ENCODE results near the gene DOCK2. TPM values are rescaled to one million over a fixed set of nuclear protein-coding genes. Genes with fewer than 3 reads are reported as not detected.
A peak's percentile ranks its signal among the peaks of the same experiment; 100 is the strongest.

The DOCK2 gene
- total RNA-seq, 1 donor from 2014 or later: 6.3 TPM

DNA sequence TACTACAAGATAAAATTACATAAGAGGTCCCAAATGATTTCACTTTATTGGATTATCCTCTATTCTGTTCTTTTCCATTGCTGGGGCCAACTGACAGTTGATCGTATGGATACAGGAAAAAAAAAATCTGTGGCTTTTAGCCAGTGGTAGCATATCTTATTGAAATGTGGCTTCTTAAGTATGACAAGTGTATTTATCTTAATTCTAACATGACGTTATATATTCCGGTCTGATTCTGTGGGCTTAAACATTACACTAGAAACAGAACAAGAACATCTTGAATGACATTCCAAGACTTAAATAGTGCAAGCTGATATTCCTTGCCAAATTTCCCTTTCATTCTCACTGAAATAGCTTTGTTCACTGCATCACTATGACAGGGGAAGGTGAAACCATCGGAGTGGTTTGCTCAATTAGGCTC, 225.3 kb downstream of the DOCK2 start:
- DNase-seq: no peak
- intact Hi-C loops (cut with DNase I): no loop called here
- no peak for ATAC-seq (ENCODE audit: poor library complexity)

DNA sequence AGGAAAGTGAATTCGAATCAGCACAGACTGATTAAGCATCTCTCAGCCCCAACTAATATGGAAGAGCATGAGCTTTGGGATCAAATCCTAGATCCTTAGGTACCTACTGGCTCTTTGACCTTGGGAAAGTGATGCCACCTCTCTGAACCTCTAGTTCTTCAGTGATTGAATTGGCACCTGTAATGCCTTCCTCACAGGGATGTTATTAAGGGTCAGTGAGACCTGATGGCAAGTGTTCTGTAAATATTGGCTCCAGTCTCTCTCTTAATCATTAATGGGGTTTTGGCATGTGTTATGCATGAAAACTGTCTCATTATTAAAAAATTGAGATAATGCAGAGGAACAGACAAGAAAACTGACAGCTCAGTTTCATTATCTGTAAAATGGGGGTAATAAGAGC, 227.4 kb downstream of the DOCK2 start:
- DNase-seq: no peak
- intact Hi-C loops (cut with DNase I): no loop called here
- ATAC-seq (ENCODE audit: poor library complexity): no peak

DNA sequence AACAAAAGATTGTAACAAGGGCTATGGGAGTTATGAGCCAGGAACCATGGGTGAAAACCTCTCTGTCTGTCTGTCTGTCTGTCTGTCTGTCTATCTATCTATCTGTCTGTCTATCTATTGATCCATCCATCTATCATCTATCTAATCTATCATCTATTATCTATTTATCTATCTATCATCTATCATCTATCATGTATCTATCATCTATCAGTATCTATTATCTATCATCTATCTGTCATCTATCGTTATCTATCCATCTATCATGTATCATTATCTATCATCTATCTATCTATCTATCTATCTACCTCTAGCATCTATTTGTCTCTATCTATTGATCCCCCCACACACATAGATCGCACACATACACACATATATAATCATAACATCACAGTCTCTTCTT, 230.3 kb downstream of the DOCK2 start:
- DNase-seq (no peak), ATAC-seq (ENCODE audit: poor library complexity) (no peak)
- intact Hi-C loops (cut with DNase I): no loop called here

DNA sequence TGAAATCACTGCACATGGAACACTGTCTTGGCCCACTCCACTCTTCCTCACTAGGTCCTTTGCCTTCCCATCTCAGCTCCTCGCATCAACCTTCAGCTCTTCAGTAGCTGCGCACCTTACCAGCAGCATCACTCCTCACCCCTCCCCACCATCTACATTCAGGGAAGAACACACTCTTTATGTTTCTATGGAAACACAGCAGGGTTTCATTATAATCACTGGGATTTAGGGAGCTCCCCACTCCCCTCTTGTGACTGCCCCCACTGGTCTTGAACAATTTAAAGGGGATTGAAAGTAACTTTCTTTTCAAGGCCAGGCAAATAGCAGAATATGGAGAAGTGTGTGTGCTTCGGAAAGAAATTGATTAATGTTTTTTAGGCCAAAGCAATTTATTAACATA, 232.0 kb downstream of the DOCK2 start:
- ATAC-seq (ENCODE audit: poor library complexity): no peak

DNA sequence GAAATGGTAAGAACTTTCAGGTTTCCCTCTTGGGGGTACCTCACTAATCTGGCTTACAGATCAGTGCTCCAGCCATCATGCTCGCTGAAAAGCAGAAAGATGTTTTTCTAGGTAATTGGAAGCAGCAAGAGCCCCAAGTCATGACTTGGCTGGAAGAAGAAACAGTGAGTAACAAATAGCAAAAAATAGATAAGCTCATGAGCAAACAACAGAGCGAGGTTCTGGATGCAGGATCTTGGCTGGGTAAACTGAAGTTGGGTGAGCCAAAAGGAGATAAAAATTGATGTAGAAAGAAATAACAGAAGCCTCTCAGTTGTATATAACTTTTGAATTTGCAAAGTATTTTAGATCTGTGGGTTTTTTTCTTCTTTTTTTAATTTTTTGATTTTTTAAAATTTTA, 233.1 kb downstream of the DOCK2 start:
- no peak for DNase-seq
- peak; percentile 21 for ATAC-seq (ENCODE audit: poor library complexity)
- intact Hi-C loops (cut with DNase I): no loop called here

More for the DNA sequence above, 232.0 kb downstream of the DOCK2 start:
- intact Hi-C loops (cut with DNase I): no loop called here
- no peak for DNase-seq

- intact Hi-C loops (cut with DNase I): no loop called here
- ATAC-seq (ENCODE audit: poor library complexity) (no peak), DNase-seq (no peak)
Observed at GRCh38 chr5:169871826-169872490, 234.9 kb downstream of the DOCK2 start.

DNA sequence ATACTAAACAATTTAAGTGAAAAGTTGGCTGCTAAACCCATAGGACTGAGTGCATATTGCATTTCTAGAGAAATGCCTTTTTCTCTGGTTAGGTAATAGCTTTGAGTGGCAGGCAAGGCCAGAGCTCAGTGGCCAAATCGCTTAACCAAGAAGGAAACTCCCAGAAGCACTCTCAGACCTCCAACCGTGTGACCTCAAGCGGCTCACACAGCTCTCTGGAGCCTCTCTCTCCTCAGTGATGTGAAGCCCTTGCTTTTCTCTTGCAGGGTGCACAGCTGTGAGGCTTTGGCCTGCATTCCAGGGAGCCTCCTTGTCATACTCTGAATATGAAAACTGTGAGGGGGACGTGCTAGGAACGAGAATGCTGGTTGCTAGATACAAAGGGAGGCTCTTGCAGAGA, 236.6 kb downstream of the DOCK2 start:
- ATAC-seq (ENCODE audit: poor library complexity) (peak; percentile 78), DNase-seq (peak; percentile 70)
- intact Hi-C loops (cut with DNase I): no loop called here

DNA sequence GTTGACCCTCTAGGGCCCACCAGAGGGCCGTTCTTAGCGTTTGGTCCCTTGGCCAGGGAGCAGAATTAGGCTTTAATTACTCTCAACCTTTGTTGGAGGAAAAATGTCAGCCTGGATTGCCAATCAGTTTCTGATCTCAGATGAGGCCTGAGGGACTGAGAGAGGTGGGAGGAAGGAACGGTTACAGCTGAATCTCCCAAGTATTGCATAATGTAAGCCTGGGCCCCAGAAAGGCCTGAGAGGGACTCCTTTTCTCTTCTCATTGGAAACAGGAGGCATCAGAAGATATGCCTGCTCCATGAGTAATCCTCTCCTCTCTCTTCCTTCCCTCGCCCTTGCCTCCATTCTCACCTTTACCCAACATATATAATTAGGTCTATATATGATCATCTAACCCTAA, 237.5 kb downstream of the DOCK2 start:
- intact Hi-C loops (cut with DNase I): no loop called here
- DNase-seq: no peak
- peak; percentile 79 for ATAC-seq (ENCODE audit: poor library complexity)

DNA sequence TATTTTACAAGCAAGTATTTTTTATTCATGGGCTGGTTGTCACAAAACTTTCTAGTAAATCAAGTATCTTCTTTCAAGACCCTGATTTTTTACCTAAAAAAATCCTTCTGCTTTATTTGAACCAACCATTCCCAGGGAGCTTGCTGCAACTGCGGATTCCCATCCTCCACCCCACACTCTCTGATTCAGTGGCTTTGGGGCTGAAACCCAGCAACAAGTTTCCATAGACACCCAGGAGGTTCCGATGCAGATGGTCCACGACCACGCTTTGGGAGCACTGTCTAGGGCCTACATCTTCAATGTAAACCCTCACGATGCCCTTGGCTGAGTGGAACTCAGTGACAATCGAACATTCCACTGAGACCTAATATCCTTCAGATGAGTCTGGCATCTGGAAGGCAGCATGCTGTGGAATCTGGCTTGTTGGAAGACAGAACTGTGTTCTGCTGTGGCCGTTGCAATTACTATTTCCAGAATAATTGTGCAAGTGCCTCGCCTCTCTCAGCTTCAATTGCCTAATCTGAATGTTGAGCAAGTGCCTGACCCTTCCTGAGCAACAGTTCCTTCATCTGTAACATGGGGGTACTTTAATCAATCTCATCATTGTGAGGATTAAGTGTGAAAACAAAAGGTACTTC, 238.1 kb downstream of the DOCK2 start:
- intact Hi-C loops (cut with DNase I): no loop called here
- ATAC-seq (ENCODE audit: poor library complexity): peak; percentile 75

GRCh38 chr5:169875731-169876130, 238.7 kb downstream of the DOCK2 start:
- DNase-seq: no peak
- intact Hi-C loops (cut with DNase I): no loop called here
- no peak for ATAC-seq (ENCODE audit: poor library complexity)

More for the DNA sequence above, 238.1 kb downstream of the DOCK2 start:
- no peak for DNase-seq

GRCh38 chr5:169876386-169876785, 239.3 kb downstream of the DOCK2 start:
- ATAC-seq (ENCODE audit: poor library complexity) (no peak), DNase-seq (no peak)
- intact Hi-C loops (cut with DNase I): no loop called here

DNA sequence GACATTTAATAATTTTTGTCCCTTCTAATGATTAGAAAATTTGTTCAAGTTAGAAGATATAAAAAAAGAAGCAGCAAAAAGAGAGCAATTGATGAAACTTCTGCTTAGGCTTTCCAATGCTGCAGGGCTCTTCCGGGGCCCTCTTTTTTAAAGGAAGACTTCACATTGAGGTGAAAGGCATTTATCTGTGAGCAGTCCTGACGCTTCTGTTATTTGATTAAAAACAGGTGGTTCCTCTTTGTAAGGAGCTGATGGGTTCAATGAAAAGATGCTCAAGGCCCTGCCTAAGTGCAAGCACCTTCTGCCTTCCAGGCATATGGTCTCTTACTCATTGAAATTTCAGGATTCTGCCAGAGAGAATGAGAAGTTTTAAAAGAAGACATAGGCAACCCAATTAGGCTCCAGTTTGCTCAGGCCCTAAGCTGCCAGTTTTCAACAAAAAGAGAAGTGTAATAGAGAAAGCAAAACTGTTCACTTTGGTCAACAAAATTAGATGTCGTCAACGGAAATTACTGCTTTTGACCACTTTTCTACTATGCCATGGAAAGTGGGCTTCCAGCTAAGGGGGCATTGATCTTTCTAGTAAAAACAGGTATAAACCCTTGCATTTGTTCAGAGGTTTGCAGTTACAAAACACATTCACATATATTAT, 243.1 kb downstream of the DOCK2 start:
- intact Hi-C loops (cut with DNase I): no loop called here
- ATAC-seq (ENCODE audit: poor library complexity): no peak
- no peak for DNase-seq

GRCh38 chr5:169880785-169881184, 243.7 kb downstream of the DOCK2 start:
- ATAC-seq (ENCODE audit: poor library complexity) (no peak), DNase-seq (no peak)
- intact Hi-C loops (cut with DNase I): no loop called here

DNA sequence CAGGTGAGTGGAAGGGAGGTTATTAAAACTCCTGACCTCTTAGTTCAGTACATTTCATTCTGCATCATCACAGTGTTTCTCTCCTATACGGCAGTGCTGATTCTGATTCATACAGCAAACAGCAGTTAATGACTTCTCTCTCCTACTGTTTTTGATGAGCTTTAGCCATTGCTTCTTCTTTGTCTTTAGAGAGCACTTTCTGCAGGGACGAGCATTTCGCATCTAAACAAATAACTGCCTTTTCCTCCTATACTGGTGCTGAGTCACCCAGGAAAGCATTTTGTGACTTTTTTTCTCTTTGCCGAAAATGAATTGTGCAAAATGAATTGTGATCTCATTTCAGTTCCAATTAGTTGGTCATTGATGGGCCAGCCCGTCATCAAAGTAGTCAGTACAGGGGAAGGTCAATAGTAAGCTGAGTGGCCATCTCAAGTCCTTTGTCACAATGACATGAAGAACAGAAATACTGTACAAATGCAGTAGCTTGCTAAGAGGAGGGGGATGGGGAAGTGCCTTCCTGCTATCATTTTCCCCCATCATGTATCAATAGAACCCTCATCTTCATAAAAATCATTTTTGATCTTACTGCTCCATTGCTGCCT, 244.7 kb downstream of the DOCK2 start:
- intact Hi-C loops (cut with DNase I): no loop called here
- no peak for DNase-seq
- no peak for ATAC-seq (ENCODE audit: poor library complexity)

DNA sequence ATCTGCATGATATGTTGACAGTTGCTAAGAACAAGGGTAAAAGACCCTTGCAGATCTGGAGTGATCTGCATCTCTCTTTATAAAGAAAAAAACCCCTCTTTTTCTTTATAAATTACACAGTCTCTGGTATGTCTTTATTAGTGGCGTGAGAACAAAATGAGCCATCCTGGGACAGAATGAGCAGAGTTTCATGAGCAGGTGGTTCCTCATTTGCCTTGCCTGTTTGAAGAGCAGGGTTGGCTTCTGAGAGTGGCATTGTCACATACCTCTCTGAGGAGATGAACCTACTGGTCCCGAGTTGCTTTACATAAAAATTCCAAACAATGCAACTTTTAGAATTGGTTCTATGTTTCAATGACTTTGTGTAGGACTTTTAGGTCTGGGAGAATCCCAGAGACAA, 249.0 kb downstream of the DOCK2 start:
- no peak for DNase-seq
- intact Hi-C loops (cut with DNase I): no loop called here
- ATAC-seq (ENCODE audit: poor library complexity): no peak

- intact Hi-C loops (cut with DNase I): no loop called here
- ATAC-seq (ENCODE audit: poor library complexity) (no peak), DNase-seq (no peak)
Observed at GRCh38 chr5:169886677-169887076, 249.6 kb downstream of the DOCK2 start.

GRCh38 chr5:169889572-169889971, 252.5 kb downstream of the DOCK2 start:
- ATAC-seq (ENCODE audit: poor library complexity) (no peak), DNase-seq (no peak)
- intact Hi-C loops (cut with DNase I): no loop called here

DNA sequence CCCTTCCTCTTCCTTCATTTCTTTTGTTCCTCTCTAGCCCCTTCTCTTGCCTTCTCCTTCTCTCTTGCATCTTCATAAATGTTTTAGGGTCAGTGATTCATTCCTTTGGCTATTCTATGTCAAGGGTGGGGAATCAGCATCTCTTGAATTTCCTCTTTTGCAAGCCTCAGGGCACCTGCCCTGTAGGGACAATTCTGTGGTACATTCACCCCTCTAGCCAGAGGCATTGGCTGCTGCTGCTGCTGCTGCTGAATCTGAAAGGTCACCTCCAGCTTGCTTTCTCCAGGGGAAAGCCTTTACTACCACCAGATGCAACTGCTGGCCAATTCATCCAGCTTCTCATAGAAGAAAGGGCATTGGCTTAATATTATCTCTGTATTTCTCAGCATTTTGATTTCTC, 255.9 kb downstream of the DOCK2 start:
- intact Hi-C loops (cut with DNase I): no loop called here
- no peak for ATAC-seq (ENCODE audit: poor library complexity)
- no peak for DNase-seq

DNA sequence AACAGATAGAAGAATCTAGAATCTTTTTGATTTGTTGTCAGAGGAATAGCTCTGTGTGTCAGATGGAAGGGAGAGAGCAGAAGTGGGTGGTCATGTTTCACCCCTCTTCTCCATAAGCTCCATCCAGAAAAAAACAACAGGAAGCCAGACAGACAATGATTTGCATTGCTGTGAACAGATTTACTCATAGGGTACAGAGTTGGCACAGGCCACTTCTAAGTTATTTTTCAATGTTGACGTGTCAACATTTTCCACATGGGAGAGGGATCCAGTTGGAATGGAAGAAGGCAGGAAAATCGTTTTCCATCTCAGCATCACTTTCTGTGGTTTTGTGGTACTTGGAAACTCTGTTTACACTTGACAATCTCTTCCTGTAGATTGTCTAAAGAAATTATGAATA, 256.5 kb downstream of the DOCK2 start:
- ATAC-seq (ENCODE audit: poor library complexity) (no peak), DNase-seq (no peak)
- intact Hi-C loops (cut with DNase I): no loop called here

DNA sequence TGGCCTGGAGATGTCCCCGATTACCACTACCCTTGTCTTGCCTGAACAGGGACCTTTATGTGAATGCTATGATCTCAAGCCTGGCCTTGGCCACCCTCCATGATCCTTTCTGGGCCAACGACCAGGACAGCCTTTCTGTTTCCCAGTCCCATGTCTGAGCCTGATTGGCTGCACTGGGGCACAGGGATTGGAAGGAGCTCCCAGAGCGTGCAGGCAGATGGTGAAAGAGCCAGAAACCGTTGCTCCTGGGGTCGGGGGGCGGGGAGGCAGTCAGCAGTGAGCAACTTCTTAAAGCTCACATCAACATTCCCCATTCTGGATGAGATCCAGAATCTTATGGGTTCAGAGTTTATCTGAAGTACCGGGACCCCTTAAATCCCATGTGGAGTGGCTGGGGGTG, 258.9 kb downstream of the DOCK2 start:
- DNase-seq: peak; percentile 85
- intact Hi-C loops (cut with DNase I): no loop called here
- ATAC-seq (ENCODE audit: poor library complexity): peak; percentile 88

All from Right ventricle myocardium superior (tissue), 1 donor.